Cardiac fibroblast (primary cell): Measurements from ENCODE around the gene ZNF708.

Experiments
- DNase-seq, 2 donors: peaks; one replicate each; pipeline versions ENCODE4 v3.0.0 to v3.0.0-alpha.2; 2010; ENCODE audit warnings: low read depth in 2 of 2
- H3K4me3 ChIP-seq, 2 donors: replicated peaks in 1 of 2; 1 replicate in 1 of 2; 2 replicates in 1 of 2; pipeline ENCODE4 v1.5.1; 2011; ENCODE audit warnings: low read depth in 2 of 2, low read length in 2 of 2, mild to moderate bottlenecking in 2 of 2, moderate library complexity in 1 of 2
- CTCF ChIP-seq: IDR thresholded peaks from one replicate; pipeline ENCODE4 v1.5.1; 2011; ENCODE audit warnings: low read depth, mild to moderate bottlenecking, low read length, inconsistent platforms

ZNF708 gene

GRCh38 chr19:21256722-21257121 is 72.5 kb downstream of the ZNF708 start:
- DNase-seq, result peak; percentile 6 to 34
- no peak overlapping the region for H3K4me3 ChIP-seq
- TF ChIP-seq CTCF, result no peak
